Choroid plexus epithelial cell (primary cell): ENCODE measurements around the gene FCER2.

Experiments
- DNase-seq: peaks from one replicate; pipeline ENCODE4 v3.0.0-alpha.2; 2010; ENCODE audit warnings: low read depth
- H3K4me3 ChIP-seq: 2 replicates; pipeline ENCODE4 v1.5.1; 2011; ENCODE audit warnings: low read depth, mild to moderate bottlenecking, control low read depth, low read length, moderate library complexity
- CTCF ChIP-seq: conservative IDR thresholded peaks from 2 replicates; pipeline ENCODE4 v1.5.1; 2011; ENCODE audit warnings: low read depth, mild to moderate bottlenecking, control low read depth, inconsistent platforms, low read length, moderate library complexity

Gene FCER2

GRCh38 chr19:7678971-7679751, 22.8 kb downstream of the FCER2 start:
- no peak overlapping the region for H3K4me3 ChIP-seq
- TF ChIP-seq CTCF, result no peak
- DNase-seq, result no peak

- no peak overlapping the region for H3K4me3 ChIP-seq
- DNase-seq, result no peak
- no peak for TF ChIP-seq CTCF
Observed at GRCh38 chr19:7677669-7678311, 24.1 kb downstream of the FCER2 start.

- no peak for DNase-seq
- TF ChIP-seq CTCF, result no peak
- no peak within 1 kb of the TSS for H3K4me3 ChIP-seq
Observed at GRCh38 chr19:7676854-7677253, 25.1 kb downstream of the FCER2 start, which contains the start of gene MCEMP1. Gene MCEMP1, plus strand, starts transcription at chr19:7677090. Its CDS starts 31 bp downstream, at chr19:7677121.

- no peak for DNase-seq
- TF ChIP-seq CTCF, result no peak
- H3K4me3 ChIP-seq, result no peak overlapping the region
Observed at GRCh38 chr19:7676376-7676775, 25.6 kb downstream of the FCER2 start.

GRCh38 chr19:7674010-7675005, 27.6 kb downstream of the FCER2 start:
- DNase-seq, result peak; percentile 69
- TF ChIP-seq CTCF, result no peak
- no peak overlapping the region for H3K4me3 ChIP-seq

- no peak for TF ChIP-seq CTCF
- no peak overlapping the region for H3K4me3 ChIP-seq
Observed at GRCh38 chr19:7672522-7672921, 29.4 kb downstream of the FCER2 start.

More at GRCh38 chr19:7672522-7672921, 29.4 kb downstream of the FCER2 start:
- DNase-seq, result no peak
